GM23338 (cell line): Measurements from ENCODE around the gene PAIP1.

Experiments
- CREB1 ChIP-seq: fragments of 250-450 bp; sonication (Bioruptor Pico); IDR thresholded peaks from 2 replicates; pipeline ENCODE4 v1.5.0; 2020; ENCODE audit warnings: low read depth, mild to moderate bottlenecking, moderate library complexity
- CTCF ChIP-seq, 2 experiments: fragments of 200-600 bp in 1 of 2; sonication (generic) in 1 of 2; conservative IDR thresholded peaks; 2 replicates each; pipeline versions ENCODE4 v1.5.1 to v1.6.1; 2016 to 2017; ENCODE audit warnings: antibody characterized with exemption in 2 of 2, low read depth in 2 of 2, mild to moderate bottlenecking in 2 of 2, moderate library complexity in 1 of 2
- EZH2 ChIP-seq: fragments of 200-600 bp; sonication (generic); IDR thresholded peaks from one replicate; pipeline ENCODE4 v1.8.0; 2017; ENCODE audit warnings: antibody characterized with exemption, mild to moderate bottlenecking, low read depth; ENCODE audit not compliant: unreplicated experiment
- EZH2phosphoT487 ChIP-seq: fragments of 200-600 bp; sonication (generic); IDR thresholded peaks from one replicate; pipeline ENCODE4 v1.8.1; 2018; ENCODE audit warnings: antibody characterized with exemption; ENCODE audit not compliant: unreplicated experiment
- JUNB ChIP-seq: IDR thresholded peaks from one replicate; pipeline ENCODE4 v1.6.1; 2016; ENCODE audit warnings: antibody characterized with exemption; ENCODE audit not compliant: unreplicated experiment
- NANOG ChIP-seq: IDR thresholded peaks from 2 replicates; pipeline ENCODE4 v1.6.1; 2016; ENCODE audit warnings: antibody characterized with exemption, borderline replicate concordance
- POLR2AphosphoS5 ChIP-seq: IDR thresholded peaks from 2 replicates; pipeline ENCODE4 v1.6.1; 2016; ENCODE audit warnings: antibody characterized with exemption, low read depth
- STAT1 ChIP-seq: IDR thresholded peaks from one replicate; pipeline ENCODE4 v1.6.1; 2016; ENCODE audit warnings: antibody characterized with exemption; ENCODE audit not compliant: unreplicated experiment
- TF ChIP-seq, protein P1 (sequence below): IDR thresholded peaks from 2 replicates; pipeline ENCODE4 v1.6.1; 2016; ENCODE audit warnings: antibody characterized with exemption
- TF ChIP-seq, protein P2 (sequence below): IDR thresholded peaks from one replicate; pipeline ENCODE4 v1.6.1; 2018; ENCODE audit warnings: antibody characterized with exemption; ENCODE audit not compliant: unreplicated experiment

DNA sequence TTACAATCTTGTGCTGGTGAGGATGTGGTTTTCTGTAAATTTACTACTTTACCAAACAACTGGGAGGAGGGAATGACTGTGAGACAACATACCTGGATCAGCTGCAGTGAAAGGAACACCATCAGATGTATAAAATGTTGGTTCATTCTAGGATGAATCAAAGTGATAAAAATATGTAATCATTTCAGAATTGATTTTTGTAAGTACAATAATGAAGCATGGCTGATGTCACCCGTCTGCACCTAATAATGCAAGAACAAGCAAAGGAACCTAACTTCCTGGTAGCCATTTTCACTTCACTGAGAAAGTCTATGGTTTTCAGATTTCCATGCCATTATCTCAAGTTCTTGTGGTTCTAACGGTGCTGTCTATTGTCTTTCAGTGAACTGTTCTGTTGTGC is 23.2 kb downstream of the PAIP1 start:
- TF ChIP-seq CTCF (conservative IDR thresholded peaks at IDR 0.05; ENCODE audit: low read depth in 2 of 2) (no peak), POLR2AphosphoS5 (no peak), EZH2 (no peak), EZH2phosphoT487 (no peak), CREB1 (CRISPR knock-in tag) (no peak), STAT1 (no peak), JUNB (no peak), NANOG (no peak)
- TF ChIP-seq, protein P1, sequence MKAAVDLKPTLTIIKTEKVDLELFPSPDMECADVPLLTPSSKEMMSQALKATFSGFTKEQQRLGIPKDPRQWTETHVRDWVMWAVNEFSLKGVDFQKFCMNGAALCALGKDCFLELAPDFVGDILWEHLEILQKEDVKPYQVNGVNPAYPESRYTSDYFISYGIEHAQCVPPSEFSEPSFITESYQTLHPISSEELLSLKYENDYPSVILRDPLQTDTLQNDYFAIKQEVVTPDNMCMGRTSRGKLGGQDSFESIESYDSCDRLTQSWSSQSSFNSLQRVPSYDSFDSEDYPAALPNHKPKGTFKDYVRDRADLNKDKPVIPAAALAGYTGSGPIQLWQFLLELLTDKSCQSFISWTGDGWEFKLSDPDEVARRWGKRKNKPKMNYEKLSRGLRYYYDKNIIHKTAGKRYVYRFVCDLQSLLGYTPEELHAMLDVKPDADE: no peak
- TF ChIP-seq, protein P2, sequence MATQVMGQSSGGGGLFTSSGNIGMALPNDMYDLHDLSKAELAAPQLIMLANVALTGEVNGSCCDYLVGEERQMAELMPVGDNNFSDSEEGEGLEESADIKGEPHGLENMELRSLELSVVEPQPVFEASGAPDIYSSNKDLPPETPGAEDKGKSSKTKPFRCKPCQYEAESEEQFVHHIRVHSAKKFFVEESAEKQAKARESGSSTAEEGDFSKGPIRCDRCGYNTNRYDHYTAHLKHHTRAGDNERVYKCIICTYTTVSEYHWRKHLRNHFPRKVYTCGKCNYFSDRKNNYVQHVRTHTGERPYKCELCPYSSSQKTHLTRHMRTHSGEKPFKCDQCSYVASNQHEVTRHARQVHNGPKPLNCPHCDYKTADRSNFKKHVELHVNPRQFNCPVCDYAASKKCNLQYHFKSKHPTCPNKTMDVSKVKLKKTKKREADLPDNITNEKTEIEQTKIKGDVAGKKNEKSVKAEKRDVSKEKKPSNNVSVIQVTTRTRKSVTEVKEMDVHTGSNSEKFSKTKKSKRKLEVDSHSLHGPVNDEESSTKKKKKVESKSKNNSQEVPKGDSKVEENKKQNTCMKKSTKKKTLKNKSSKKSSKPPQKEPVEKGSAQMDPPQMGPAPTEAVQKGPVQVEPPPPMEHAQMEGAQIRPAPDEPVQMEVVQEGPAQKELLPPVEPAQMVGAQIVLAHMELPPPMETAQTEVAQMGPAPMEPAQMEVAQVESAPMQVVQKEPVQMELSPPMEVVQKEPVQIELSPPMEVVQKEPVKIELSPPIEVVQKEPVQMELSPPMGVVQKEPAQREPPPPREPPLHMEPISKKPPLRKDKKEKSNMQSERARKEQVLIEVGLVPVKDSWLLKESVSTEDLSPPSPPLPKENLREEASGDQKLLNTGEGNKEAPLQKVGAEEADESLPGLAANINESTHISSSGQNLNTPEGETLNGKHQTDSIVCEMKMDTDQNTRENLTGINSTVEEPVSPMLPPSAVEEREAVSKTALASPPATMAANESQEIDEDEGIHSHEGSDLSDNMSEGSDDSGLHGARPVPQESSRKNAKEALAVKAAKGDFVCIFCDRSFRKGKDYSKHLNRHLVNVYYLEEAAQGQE: no peak
